ENCODE results near the gene PGM3. TPM values are rescaled to one million over a fixed set of nuclear protein-coding genes. Genes with fewer than 3 reads are reported as not detected.

The PGM3 gene
- total RNA-seq, 1 experiment from 2014 or later = 18.3 TPM

DNA sequence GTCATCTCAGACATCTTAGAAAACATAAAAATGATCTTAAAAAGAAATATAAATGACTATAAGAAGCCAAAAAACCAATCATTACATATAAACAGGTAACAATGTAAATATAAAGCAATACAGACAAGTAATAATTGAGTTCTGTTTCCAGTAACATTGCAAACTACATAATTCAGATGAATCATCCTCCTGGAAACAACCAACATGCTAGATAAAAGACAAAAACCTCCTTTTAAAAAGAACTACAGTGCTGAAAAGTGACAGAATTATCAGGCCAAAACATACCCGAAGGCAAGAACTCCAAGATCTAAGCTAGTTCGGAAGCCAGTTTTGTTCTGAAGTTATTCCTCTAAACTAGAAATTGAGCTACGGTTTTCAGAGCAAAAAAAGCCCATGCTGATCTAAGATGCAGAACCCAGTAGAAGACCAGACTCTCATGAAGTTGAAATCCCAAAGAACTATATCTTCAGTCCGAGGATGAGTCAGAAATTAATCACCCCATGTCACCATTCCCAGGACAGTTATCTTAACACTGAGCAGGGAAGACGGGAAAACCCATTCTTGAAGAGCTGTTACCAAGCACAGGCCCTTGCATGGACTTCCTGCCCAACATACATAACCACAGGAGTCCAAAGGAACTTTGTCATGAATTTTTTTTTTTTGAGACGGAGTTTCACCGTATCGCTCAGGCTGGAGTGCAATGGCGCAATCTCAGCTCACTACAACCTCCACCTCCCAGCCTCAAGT lies 9.8 kb downstream of the PGM3 start:
- no peak for DNase-seq (ENCODE audit: low spot score)

DNA sequence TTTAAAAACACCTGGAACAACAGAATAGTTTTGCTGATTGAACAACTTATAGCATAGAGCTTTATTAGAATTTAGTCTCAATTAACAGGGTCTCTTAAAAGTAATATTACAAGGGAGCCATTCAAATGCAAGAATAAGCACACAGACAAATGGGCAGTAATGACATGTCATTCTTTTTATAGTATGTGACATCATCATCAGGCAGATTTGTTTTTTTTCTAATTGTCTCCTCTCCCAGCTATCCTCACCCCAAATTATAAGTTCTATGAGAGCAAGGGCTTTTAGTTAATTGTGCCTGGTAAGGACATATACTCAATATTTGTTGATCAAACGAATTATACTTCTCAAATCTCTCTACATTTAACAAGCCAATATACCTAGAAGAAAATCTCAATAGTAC lies 11.0 kb downstream of the PGM3 start:
- DNase-seq (ENCODE audit: low spot score) = no peak

DNA sequence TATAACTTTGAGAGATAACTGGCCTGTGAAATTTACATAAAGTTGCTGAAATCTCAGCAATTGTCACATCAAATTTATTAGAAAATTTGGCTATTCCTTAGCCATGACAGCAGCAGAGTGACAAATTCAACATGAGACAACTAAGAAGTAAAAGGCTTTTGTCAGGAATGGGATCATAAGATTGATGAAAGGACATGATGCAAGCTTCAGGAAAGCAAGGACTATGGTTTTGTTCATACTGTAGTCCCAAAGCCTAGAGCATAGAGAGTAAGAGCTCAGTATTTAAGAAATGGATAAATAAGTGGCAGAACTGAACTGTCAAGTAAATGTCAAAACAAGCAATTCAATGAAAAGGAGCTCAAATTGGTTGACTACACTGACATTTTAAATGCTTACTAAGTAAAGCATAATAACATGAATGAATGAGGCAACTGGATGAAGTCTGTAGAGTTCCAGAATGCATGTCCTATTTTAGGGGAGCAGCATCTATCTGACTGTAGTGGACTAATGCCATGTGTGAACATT lies 12.6 kb downstream of the PGM3 start:
- no peak for DNase-seq (ENCODE audit: low spot score)

DNA sequence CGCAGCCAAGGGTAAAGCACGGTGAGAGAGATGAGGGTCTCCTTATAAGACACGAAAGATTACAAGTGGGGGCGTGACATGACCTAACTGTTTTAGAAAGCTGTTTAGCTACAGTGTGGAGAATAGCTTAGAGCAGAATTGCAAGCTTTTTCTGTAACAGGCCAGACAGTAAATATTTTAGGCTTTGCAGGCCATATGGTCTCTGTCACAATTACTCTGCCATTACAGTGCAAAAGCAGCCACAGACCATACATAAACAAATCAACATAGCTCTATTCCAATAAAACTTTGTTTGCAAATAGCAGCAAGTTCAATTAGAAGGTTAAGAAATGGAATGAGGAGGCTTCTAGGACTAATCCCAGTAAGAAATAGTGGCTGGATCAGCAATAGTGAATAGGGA lies 16.8 kb downstream of the PGM3 start:
- no peak for DNase-seq (ENCODE audit: low spot score)

DNA sequence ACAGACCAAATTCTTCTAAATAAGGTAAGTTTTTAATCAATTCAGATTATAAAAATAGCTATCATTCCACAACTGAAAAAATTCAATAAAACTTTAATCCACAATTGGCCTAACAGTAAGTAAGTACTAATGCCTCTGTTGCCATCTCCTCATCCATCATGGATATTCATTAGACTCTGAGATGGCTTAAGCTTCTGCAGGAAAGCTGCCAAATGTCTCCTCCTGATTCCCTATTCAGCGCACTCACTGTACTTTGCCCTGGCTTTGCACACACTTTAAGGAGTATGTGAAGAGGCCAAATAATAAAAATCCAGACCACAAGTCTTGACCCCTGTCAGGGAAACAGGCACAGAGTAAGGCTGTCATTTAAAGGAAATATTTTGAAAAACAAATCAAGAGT lies 23.6 kb downstream of the PGM3 start:
- no peak for DNase-seq (ENCODE audit: low spot score)

DNA sequence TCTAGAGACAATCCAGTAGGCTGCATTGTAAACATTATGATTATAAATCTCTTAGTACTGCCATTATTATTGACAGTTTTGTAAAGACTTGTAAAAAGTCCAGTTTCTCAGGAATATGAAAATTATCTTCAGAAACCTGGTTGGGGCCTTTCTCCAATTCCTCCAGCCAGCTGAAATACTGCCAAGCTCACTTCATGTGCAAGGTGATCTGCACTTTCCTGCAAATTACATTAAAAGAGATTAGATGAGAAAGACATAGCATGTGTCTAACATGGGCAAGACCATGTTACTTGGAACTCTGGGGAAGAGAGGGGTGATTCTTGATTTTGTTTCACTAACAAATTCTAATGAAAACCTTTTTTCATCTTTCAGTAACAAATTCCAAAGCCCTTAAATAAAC lies 24.0 kb downstream of the PGM3 start:
- no peak for DNase-seq (ENCODE audit: low spot score)

DNA sequence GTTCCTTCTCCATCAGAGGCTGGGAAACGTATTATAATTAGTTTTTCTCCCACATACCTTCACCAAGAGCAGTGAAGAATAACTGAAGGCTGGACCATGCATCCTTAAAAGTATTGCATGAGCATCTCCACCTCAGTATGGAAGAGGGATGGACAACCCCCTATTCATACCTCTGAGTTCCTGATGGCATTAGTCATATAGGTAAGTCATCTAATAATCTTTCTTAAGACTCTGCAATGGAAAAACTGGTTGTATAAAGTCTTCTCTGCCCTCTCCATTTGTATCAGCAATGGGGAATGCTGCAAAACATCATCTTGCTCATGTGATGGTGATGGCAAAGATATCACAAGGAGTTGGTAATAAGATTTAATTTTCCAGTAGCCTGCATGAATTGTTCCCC lies 24.5 kb downstream of the PGM3 start:
- DNase-seq (ENCODE audit: low spot score) = no peak

DNA sequence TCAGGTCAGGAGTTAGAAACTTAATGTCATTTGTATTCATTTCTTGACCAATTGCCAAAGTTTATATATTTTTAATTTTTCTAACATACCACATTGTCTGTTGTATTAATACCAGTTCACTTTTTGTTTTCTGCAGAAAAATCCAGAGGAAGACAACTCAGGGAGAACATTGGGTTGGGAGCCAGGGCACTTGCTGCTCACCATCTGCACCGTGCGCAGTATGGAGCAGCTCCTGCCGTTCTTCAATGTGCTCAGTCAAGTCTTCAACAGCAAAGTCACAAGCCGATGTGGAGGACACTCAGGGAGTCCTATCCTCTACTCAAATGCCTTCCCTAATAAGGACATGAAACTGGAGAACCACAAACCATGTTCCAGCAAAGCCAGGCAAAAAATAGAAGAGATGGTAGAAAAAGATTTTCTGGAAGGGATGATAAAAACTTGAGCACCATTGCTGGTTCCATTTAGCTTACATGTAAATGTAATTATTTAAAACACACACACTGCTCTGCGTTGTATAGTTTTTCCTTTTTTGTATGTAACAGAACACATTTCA lies 25.3 kb downstream of the PGM3 start:
- no peak for DNase-seq (ENCODE audit: low spot score)

DNA sequence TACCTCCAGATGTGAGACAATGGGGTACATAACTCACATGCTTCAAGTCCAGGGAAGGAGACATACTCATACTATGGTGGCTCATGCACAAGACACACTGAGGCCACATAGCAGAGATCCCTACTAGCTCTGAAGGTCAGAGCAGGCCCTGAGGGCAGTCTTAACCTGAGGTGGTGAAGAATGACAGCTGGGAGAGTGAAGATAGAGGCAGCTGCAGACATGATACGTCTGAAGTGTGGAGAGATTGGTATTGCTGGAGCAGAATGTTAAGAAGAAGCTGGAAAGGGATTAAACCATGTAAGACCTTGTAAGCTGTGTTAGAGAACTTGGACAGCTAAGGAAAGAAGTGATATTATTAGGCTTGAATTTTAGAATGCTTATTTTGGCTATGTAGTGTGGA lies 32.9 kb downstream of the PGM3 start:
- DNase-seq (ENCODE audit: low spot score) = no peak

DNA sequence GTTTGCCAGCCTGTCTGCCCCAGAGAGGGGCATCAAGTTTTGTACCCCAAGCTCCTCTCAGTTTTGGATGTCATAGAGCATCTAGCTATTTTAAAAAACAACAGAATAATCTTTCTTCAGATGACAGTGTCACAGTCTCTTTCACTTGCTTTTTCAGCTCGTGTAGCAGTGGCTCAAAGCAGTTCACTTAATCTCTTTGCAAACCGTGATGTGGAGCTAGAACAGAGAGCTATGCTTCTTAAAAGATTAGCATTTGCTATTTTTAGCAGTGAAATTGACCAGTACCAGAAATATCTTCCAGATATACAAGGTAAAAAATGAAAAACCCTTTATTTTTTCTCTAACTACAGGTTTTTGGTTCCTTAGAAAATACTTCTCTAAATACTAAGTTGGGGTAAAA lies 37.3 kb downstream of the PGM3 start:
- DNase-seq (ENCODE audit: low spot score) = no peak

DNA sequence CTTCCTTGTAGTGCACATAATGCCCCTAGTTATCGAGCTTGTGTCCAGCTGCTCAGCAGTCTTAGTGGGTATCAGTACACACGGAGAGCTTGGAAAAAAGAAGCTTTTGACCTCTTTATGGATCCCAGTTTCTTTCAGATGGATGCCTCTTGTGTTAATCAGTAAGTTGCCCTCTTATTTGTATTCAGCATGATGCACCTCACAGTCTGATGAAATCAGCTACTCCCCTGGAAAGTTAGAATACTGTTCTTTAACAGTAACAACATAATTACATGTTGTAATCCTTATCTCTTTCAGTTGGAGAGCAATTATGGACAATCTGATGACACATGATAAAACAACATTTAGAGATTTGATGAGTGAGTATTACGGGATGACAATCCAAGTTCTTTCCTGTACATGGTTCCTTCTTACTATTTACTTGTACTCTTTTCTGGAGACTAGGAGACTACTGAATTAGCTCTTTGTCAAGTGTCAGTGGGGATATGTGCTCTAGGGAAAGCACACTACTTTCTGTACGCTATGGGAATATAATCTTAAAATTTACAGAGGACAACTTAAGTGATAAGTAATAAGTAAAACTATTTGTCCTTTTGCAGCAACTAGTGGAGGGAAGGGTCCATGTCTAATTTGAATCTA lies 39.1 kb downstream of the PGM3 start:
- DNase-seq (ENCODE audit: low spot score) = no peak

DNA sequence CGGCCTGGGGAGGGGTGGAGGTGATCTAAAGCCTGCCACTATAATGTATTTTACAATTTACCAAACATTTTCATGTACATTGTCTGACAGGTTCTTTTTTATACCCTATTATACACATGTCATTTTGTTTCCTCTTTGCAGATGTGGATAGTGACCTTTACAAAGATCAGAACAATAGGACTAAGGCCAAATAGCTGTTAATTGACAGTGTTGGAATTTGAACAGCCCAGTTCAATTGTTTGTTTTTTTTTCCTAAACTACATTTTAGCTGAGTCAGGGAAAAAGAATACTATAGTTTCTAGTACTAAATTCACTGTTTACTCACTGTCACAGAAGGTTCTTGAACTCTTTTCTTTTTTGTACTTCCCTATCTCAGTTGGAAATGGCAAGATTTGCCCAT lies 40.2 kb downstream of the PGM3 start:
- DNase-seq (ENCODE audit: low spot score) = no peak

DNA sequence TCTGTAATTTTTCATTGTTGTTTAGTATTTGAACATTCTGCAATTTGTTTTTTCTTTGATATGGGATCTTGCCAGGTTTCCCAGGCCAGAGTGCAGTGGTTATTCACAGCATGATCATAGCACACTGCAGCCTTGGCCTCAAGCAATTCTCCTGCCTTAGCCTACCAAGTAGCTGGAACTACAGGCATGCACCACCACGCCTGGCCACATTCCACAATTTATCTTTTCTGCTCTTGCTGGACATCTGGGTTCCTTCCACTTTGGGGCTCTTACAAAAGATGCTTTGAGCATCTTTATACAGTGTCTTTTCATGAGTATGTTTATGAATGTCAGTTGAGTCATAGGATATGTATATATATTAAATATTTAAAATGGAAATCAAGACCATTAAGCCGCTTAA lies 42.0 kb downstream of the PGM3 start:
- DNase-seq (ENCODE audit: low spot score) = no peak

DNA sequence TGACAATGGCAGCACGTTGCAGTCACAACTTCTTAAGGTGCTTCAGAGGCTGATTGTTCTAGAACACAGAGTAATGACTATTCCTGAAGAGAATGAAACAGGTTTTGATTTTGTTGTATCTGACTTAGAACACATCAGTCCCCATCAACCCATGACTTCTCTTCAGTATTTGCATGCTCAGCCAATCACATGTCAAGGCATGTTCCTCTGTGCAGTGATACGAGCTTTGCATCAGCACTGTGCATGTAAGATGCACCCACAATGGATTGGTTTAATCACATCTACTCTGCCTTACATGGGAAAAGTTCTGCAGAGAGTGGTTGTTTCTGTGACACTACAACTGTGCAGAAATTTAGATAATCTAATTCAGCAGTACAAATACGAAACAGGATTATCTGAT lies 54.3 kb downstream of the PGM3 start:
- DNase-seq (ENCODE audit: low spot score) = no peak

DNA sequence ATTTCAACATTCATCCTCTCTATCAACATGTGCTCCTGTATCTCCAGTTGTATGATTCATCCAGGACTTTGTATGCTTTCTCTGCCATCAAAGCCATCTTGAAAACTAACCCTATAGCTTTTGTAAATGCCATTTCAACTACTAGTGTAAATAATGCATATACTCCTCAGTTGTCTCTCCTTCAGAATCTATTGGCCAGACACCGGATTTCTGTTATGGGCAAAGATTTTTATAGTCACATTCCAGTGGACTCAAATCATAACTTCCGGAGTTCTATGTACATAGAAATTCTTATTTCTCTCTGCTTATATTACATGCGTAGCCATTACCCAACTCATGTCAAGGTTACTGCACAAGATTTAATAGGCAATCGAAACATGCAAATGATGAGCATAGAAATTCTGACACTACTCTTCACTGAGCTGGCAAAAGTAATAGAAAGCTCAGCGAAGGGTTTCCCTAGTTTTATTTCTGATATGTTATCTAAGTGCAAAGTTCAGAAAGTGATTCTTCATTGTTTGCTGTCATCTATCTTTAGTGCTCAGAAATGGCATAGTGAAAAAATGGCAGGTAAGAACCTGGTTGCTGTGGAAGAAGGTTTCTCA lies 54.8 kb downstream of the PGM3 start:
- DNase-seq (ENCODE audit: low spot score) = no peak

DNA sequence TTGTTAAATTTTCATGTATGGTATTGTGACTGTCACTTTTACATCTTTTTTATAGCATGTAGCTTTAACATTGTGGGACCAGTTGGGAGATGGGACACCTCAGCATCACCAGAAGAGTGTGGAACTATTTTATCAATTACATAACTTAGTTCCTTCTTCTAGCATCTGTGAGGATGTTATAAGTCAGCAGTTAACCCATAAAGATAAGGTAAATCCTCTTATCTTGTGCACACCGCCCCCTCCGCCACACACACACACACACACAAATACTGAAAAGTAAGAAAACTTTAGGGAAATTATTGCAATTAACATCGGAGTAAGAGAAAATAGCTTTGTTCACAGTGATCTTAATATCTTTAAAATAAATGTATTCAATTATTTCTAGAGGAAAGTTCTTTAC lies 60.9 kb downstream of the PGM3 start:
- DNase-seq (ENCODE audit: low spot score) = no peak

DNA sequence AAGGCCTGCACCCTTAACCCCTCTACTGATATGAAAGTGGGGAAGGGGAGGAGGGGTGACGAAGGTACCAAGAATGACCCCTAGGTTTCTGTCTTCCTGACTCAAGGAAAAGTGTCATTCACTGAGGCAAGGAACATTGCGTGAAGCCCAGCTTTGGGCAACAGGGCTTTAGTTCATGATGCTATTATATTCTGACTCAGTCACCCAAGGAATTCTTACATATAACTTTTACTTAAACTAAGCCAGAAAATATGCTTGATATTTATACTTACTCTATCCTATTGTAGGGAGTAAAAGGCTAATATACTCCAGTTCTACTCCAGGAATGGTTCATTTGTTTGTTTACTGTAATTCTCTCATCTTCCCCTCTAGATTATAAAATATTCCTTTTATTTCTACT lies 65.1 kb downstream of the PGM3 start:
- no peak for DNase-seq (ENCODE audit: low spot score)

DNA sequence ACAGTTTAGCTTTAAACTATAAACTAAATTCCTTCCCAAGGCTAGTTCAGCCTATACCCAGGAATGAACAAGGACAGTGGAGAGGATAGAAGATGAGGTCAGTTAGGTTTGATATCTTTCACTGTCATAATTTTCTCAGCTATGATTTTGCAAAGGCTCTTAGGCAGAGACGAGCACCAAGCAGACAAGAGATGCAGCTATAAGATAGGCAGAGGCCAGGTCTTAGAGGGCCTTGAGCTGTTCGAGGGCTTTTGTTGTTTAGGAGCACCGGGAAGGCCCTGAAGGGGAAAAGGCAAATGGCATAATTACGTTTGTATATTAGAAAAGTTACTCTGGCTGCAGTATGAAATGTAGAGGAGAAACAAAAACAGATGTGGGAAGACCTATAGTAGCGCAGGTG lies 65.8 kb downstream of the PGM3 start:
- DNase-seq (ENCODE audit: low spot score) = no peak

DNA sequence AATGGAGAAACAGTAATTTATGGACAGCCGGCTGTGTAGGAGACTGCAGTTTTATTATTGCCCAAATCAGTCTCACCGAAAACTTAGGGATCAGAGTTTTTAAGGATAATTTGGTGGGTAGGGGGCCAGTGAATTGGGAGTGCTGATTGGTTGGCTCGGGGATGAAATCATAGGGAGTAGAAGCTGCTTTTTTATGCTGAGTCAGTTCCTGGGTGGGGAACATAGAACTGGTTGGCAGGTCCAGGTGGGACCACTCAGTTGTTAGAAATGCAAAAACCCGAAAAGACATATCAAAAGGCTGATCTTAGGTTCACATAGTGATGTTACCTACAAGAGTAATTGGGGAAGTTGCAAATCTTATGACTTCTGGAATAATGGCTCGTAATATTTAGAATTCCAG lies 66.3 kb downstream of the PGM3 start:
- DNase-seq (ENCODE audit: low spot score) = no peak

DNA sequence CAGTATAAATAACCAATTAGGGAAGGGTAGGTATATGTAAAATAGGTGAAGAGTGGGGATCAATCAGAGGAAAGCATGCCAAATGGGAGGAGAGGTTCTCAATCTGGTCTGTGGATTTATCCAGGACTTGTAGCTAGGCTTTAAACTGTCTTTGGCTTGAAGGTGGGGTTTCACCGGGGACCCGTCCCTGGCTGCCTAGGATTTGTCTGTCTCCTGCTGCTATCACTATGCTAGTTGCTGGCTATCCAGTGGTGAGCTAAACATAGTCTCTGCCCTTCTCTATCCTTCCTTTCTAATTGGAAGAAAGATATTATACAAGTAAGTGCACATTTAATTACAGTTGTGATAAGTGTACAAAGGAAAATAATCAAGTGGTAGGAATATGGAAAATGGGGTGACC lies 66.8 kb downstream of the PGM3 start:
- DNase-seq (ENCODE audit: low spot score) = no peak

DNA sequence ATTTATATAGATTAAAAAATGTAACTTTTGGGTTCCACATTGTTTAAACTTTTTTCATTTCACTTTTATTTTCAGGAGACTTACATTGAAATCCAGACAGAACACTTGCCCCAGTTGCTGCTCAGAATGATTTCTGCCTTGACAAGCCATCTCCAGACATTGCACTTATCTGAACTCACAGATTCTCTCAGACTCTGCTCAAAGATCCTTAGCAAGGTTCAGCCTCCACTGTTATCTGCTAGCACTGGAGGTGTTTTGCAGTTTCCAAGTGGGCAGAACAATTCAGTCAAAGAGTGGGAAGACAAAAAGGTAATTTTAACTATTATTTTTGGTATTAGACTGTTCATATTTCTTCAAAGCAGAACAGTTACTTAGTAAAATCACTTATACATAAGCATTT lies 67.6 kb downstream of the PGM3 start:
- no peak for DNase-seq (ENCODE audit: low spot score)

DNA sequence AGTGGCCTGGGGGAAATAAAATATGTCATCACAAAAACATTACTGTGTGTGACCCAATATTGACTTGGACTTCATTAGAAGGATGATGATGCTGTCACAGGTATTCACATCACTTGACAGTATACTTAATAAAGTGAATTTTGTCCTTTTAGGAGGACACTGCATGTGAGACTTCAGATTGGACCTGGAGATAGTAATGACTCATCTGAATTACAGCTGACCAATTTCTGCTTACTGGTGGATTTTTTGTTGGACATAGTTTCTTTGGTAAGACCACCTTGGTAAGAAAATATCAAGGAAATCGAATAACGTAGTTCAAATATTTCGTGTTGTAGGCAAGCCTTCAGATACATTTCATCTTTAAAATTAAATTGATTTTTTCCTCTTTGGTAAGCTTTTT lies 68.5 kb downstream of the PGM3 start:
- DNase-seq (ENCODE audit: low spot score) = no peak
